CD4-positive, alpha-beta T cell (primary cell): ENCODE data around the gene CDK14. TPM values are rescaled to one million over a fixed set of nuclear protein-coding genes. Genes with fewer than 3 reads are reported as not detected.

Experiments used
- ATAC-seq: fragments of 200-7000 bp; cut with Tn5 transposase; one replicate; pipeline ENCODE4 v1.10.0; 2022; ENCODE audit warnings: mild to moderate bottlenecking; ENCODE audit not compliant: poor library complexity
- CTCF ChIA-PET: fragments of 350-600 bp; sonication (Branson Sonifier 250); formaldehyde crosslinking; loops from one replicate; lab custom pipeline; 2021; ENCODE audit warnings: antibody characterized with exemption, inconsistent platforms; lab: Charles Lee
- POLR2A ChIA-PET: fragments of 350-600 bp; sonication (Branson Sonifier 250); formaldehyde crosslinking; loops from one replicate; lab custom pipeline; 2021; ENCODE audit warnings: antibody characterized with exemption, inconsistent platforms; lab: Charles Lee
- DNase-seq, 14 experiments: peaks; one replicate each; pipeline ENCODE4 v3.0.0-alpha.2; 2013 to 2020; ENCODE audit warnings: mixed read lengths in 2 of 14
- H3K27ac ChIP-seq, 2 donors: one replicate each; pipeline versions ENCODE4 v1.5.1 to v1.7.0; 2013; ENCODE audit warnings: low read length in 2 of 2, low read depth in 1 of 2, mild to moderate bottlenecking in 1 of 2
- H3K27me3 ChIP-seq, 2 experiments: 1 replicate in 1 of 2; 2 replicates in 1 of 2; pipeline versions ENCODE4 v1.6.1 to v1.7.0; 2013; ENCODE audit warnings: low read length in 2 of 2, control low read depth in 1 of 2, mild to moderate bottlenecking in 1 of 2, moderate library complexity in 1 of 2; ENCODE audit not compliant: insufficient read depth in 2 of 2, control insufficient read depth in 1 of 2
- H3K36me3 ChIP-seq: one replicate; pipeline ENCODE4 v1.6.1; 2013; ENCODE audit warnings: low read length, control low read depth; ENCODE audit not compliant: insufficient read depth
- H3K4me1 ChIP-seq: one replicate; pipeline ENCODE4 v1.6.1; 2013; ENCODE audit warnings: low read length, control low read depth; ENCODE audit not compliant: insufficient read depth
- H3K4me3 ChIP-seq: one replicate; pipeline ENCODE4 v1.5.1; 2013; ENCODE audit warnings: mild to moderate bottlenecking, low read length, moderate library complexity
- H3K9me3 ChIP-seq, 2 experiments: 1 replicate in 1 of 2; 2 replicates in 1 of 2; pipeline versions ENCODE4 v1.6.1 to v1.7.0; 2013; ENCODE audit warnings: low read length in 2 of 2, mild to moderate bottlenecking in 2 of 2, control low read depth in 1 of 2, moderate library complexity in 1 of 2; ENCODE audit not compliant: control insufficient read depth in 1 of 2, insufficient read depth in 1 of 2
- H3K27ac Mint-ChIP-seq: one replicate; pipeline ENCODE4 v1.8.0; 2020; ENCODE audit warnings: mixed read lengths
- H3K27me3 Mint-ChIP-seq: one replicate; pipeline ENCODE4 v1.8.0; 2021; ENCODE audit warnings: mixed read lengths
- H3K36me3 Mint-ChIP-seq: one replicate; pipeline ENCODE4 v1.8.0; 2021; ENCODE audit warnings: low read depth, mixed read lengths
- H3K4me1 Mint-ChIP-seq: one replicate; pipeline ENCODE4 v1.8.0; 2021; ENCODE audit warnings: low read depth, mixed read lengths
- H3K4me3 Mint-ChIP-seq: one replicate; pipeline ENCODE4 v1.8.0; 2020; ENCODE audit warnings: mild to moderate bottlenecking, mixed read lengths
- H3K9me3 Mint-ChIP-seq: one replicate; pipeline ENCODE4 v1.8.0; 2020; ENCODE audit warnings: mixed read lengths
- intact Hi-C, 2 experiments: fragments of 100-400 bp; cut with DNase I in 1 of 2; cut with micrococcal nuclease in 1 of 2; formaldehyde crosslinking; loops; one replicate each; pipeline versions ENCODE4 v1.15.1 to v1.9.0; 2023 to 2025; cut with DNase I, micrococcal nuclease
- total RNA-seq, 174 experiments: library from RNA in 2 of 174; stranded (reverse) in 2 of 174; gene quantifications; one replicate each; pipeline ENCODE4 v1.2.3 and lab custom pipeline; 2021 to 2026
- TF ChIP-seq, protein P1 (sequence below): fragments of 200-600 bp; IDR thresholded peaks from one replicate; pipeline ENCODE4 v1.8.0; 2022; ENCODE audit warnings: antibody characterized with exemption, mild to moderate bottlenecking

Gene CDK14
- total RNA-seq, 2 experiments from 2014 or later: 0.45 to 0.47 TPM

GRCh38 chr7:91137788-91138368 lies 541.8 kb downstream of the CDK14 start:
- H3K36me3 Mint-ChIP-seq: no peaks in the 10 kb centered on the region
- CTCF ChIA-PET: interaction anchor here (1.2 kb wide), 1 partner anchor 11 kb away, joined by 6 read pairs; no protein-coding TSS in a partner anchor
- no peaks in the 10 kb centered on the region for H3K4me1 Mint-ChIP-seq
- Histone ChIP-seq H3K27me3 (no peaks in the 10 kb centered on the region), H3K4me1 (no peaks in the 10 kb centered on the region), H3K36me3 (no peaks in the 10 kb centered on the region), H3K9me3 (no peaks in the 10 kb centered on the region), H3K27ac (no peak overlapping the region), H3K4me3 (no peak overlapping the region)
- intact Hi-C loops: no loop called here
- no peak for DNase-seq
- H3K4me3 Mint-ChIP-seq: no peak overlapping the region
- H3K9me3 Mint-ChIP-seq: no peaks in the 10 kb centered on the region
- TF ChIP-seq, protein P1, sequence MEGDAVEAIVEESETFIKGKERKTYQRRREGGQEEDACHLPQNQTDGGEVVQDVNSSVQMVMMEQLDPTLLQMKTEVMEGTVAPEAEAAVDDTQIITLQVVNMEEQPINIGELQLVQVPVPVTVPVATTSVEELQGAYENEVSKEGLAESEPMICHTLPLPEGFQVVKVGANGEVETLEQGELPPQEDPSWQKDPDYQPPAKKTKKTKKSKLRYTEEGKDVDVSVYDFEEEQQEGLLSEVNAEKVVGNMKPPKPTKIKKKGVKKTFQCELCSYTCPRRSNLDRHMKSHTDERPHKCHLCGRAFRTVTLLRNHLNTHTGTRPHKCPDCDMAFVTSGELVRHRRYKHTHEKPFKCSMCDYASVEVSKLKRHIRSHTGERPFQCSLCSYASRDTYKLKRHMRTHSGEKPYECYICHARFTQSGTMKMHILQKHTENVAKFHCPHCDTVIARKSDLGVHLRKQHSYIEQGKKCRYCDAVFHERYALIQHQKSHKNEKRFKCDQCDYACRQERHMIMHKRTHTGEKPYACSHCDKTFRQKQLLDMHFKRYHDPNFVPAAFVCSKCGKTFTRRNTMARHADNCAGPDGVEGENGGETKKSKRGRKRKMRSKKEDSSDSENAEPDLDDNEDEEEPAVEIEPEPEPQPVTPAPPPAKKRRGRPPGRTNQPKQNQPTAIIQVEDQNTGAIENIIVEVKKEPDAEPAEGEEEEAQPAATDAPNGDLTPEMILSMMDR: no peak
- no peaks in the 10 kb centered on the region for H3K27me3 Mint-ChIP-seq
- no peak overlapping the region for H3K27ac Mint-ChIP-seq
- POLR2A ChIA-PET: no interaction called here
- no peak for ATAC-seq

DNA sequence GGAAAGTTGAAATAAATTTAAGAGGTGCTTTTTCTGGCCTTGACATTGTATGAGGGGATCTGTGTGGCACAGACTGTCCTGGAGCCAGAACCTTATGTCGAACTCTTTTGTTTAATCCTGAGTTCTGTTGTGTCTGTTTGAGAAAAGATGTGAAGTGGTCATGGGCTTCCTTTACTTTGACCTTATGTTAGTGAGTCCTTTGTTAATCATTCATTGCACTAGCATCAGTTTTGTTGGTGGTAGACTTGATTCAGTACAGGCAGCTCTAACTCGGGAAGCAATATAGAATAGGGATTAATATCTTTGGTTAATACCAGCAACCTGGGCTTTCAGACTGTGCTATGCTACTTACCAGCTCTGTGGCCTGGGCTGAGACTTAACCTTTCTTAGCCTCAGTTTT lies 544.2 kb downstream of the CDK14 start:
- Mint-ChIP-seq H3K9me3 (no peaks in the 10 kb centered on the region), H3K36me3 (no peaks in the 10 kb centered on the region), H3K27me3 (no peaks in the 10 kb centered on the region), H3K27ac (no peak overlapping the region), H3K4me1 (no peaks in the 10 kb centered on the region), H3K4me3 (no peak overlapping the region)
- TF ChIP-seq, protein P1: no peak
- intact Hi-C loops: no loop called here
- H3K27me3 ChIP-seq: no peaks in the 10 kb centered on the region
- POLR2A ChIA-PET: no interaction called here
- no peaks in the 10 kb centered on the region for H3K36me3 ChIP-seq
- H3K27ac ChIP-seq: no peak overlapping the region
- H3K4me3 ChIP-seq: no peak overlapping the region
- no peak for ATAC-seq
- CTCF ChIA-PET: no interaction called here
- H3K4me1 ChIP-seq: no peaks in the 10 kb centered on the region
- H3K9me3 ChIP-seq: no peaks in the 10 kb centered on the region
- no peak for DNase-seq

DNA sequence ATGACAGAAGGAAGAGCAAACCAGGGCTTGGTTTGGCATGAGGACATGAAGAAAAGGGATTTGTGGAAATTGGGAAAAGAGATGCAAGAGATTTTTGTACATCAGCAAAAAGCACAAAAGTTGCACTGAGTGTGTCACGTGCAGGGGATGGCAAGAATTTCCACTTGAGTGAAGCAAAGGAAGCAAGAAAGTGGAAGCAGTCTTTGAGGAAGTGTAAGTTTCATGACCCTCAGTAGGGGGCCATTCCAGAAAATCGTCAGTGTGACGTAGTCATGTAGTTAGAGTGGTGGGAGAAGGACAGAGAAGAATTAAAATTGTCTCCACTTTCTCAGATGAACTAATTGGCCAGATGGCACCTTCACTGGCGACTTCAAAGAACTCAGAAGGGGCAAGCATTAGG lies 544.9 kb downstream of the CDK14 start:
- Histone ChIP-seq H3K27me3 (no peaks in the 10 kb centered on the region), H3K36me3 (no peaks in the 10 kb centered on the region), H3K4me3 (no peak overlapping the region), H3K4me1 (no peaks in the 10 kb centered on the region), H3K9me3 (no peaks in the 10 kb centered on the region), H3K27ac (no peak overlapping the region)
- ChIA-PET POLR2A (no interaction called here), CTCF (no interaction called here)
- Mint-ChIP-seq H3K36me3 (no peaks in the 10 kb centered on the region), H3K27me3 (no peaks in the 10 kb centered on the region), H3K4me3 (no peak overlapping the region), H3K4me1 (no peaks in the 10 kb centered on the region), H3K27ac (no peak overlapping the region), H3K9me3 (no peaks in the 10 kb centered on the region)
- peak in 2 of 14 experiments; percentile 11 to 26 for DNase-seq
- TF ChIP-seq, protein P1: no peak
- intact Hi-C loops: no loop called here
- no peak for ATAC-seq
